ENCODE data around the gene ZBTB48.

Gene ZBTB48

GRCh38 chr1:6622396-6623152 lies 42.8 kb downstream of the ZBTB48 start:
- Histone ChIP-seq H3K79me2 (ENCODE audit: insufficient read depth, low read length) (peaks cover 15% of the 10 kb centered on the region), H3K9me2 (replicated peaks; ENCODE audit: insufficient read depth, low read length) (no peaks in the 10 kb centered on the region), H3K27ac (ENCODE audit: low read depth, low read length) (no peak overlapping the region), H3K9me3 (ENCODE audit: insufficient read depth, low read length) (no peaks in the 10 kb centered on the region), H3K36me3 (ENCODE audit: low read length) (0 out of 2 replicates have a peak, but pooled peaks cover 4% of the 10 kb centered on the region), H3K4me3 (ENCODE audit: insufficient read depth, low read length, poor library complexity, severe bottlenecking) (no peak overlapping the region), H3F3A (ENCODE audit: insufficient read depth) (peaks cover 11% of the 10 kb centered on the region; the same call in 1 of the 2 replicates), H3K27me3 (ENCODE audit: low read length) (no peaks in the 10 kb centered on the region), H3K4me2 (ENCODE audit: low read depth, low read length, poor library complexity, severe bottlenecking) (no peak overlapping the region), H2AFZ (ENCODE audit: low read depth, low read length, severe bottlenecking) (no peak overlapping the region), H4K20me1 (ENCODE audit: low read depth, low read length) (no peaks in the 10 kb centered on the region), H3K9ac (ENCODE audit: low read length) (no peak overlapping the region)
- TF ChIP-seq CTCF (IDR thresholded peaks at IDR 0.05; ENCODE audit: insufficient read depth, low read length, poor library complexity, severe bottlenecking): no peak
- TF ChIP-seq EZH2phosphoT487 (conservative IDR thresholded peaks at IDR 0.05; ENCODE audit: low read length): no peak

- Histone ChIP-seq H3K27me3 (ENCODE audit: low read length) (no peaks in the 10 kb centered on the region), H3K9ac (ENCODE audit: low read length) (no peak overlapping the region), H2AFZ (ENCODE audit: low read depth, low read length, severe bottlenecking) (no peak overlapping the region), H3K27ac (ENCODE audit: low read depth, low read length) (no peak overlapping the region; the same call in 1 of the 2 replicates), H3K79me2 (ENCODE audit: insufficient read depth, low read length) (peaks cover 14% of the 10 kb centered on the region), H3F3A (ENCODE audit: insufficient read depth) (peaks cover 11% of the 10 kb centered on the region; the same call in 1 of the 2 replicates), H3K9me3 (ENCODE audit: insufficient read depth, low read length) (no peaks in the 10 kb centered on the region), H3K36me3 (ENCODE audit: low read length) (0 out of 2 replicates have a peak, but pooled peaks cover 4% of the 10 kb centered on the region), H4K20me1 (ENCODE audit: low read depth, low read length) (no peaks in the 10 kb centered on the region), H3K4me2 (ENCODE audit: low read depth, low read length, poor library complexity, severe bottlenecking) (no peak overlapping the region), H3K4me3 (ENCODE audit: insufficient read depth, low read length, poor library complexity, severe bottlenecking) (no peak overlapping the region), H3K9me2 (replicated peaks; ENCODE audit: insufficient read depth, low read length) (no peaks in the 10 kb centered on the region)
- TF ChIP-seq EZH2phosphoT487 (conservative IDR thresholded peaks at IDR 0.05; ENCODE audit: low read length) (no peak), CTCF (IDR thresholded peaks at IDR 0.05; ENCODE audit: insufficient read depth, low read length, poor library complexity, severe bottlenecking) (no peak)
Observed at GRCh38 chr1:6623269-6623965, 43.6 kb downstream of the ZBTB48 start.

GRCh38 chr1:6624710-6625583 lies 45.2 kb downstream of the ZBTB48 start, which contains the start of gene THAP3:
Gene THAP3 (plus strand): TSS chr1:6624868. CDS start chr1:6625219, 351 bp downstream.
- Histone ChIP-seq H3K9ac (ENCODE audit: low read length) (peak within 1 kb of the TSS; percentile 66), H3K4me2 (ENCODE audit: low read depth, low read length, poor library complexity, severe bottlenecking) (peak within 1 kb of the TSS; percentile 58), H3K4me3 (ENCODE audit: insufficient read depth, low read length, poor library complexity, severe bottlenecking) (peak within 1 kb of the TSS; percentile 69), H4K20me1 (ENCODE audit: low read depth, low read length) (no peaks in the 10 kb centered on the region), H3K27ac (ENCODE audit: low read depth, low read length) (peak within 1 kb of the TSS; percentile 28; the same call in 1 of the 2 replicates), H3K27me3 (ENCODE audit: low read length) (no peaks in the 10 kb centered on the region), H3K9me2 (replicated peaks; ENCODE audit: insufficient read depth, low read length) (no peaks in the 10 kb centered on the region), H3K9me3 (ENCODE audit: insufficient read depth, low read length) (no peaks in the 10 kb centered on the region), H3F3A (ENCODE audit: insufficient read depth) (peaks cover 11% of the 10 kb centered on the region; the same call in 1 of the 2 replicates), H3K36me3 (ENCODE audit: low read length) (0 out of 2 replicates have a peak, but pooled peaks cover 4% of the 10 kb centered on the region), H3K79me2 (ENCODE audit: insufficient read depth, low read length) (peaks cover 9% of the 10 kb centered on the region; the same call in 1 of the 2 replicates), H2AFZ (ENCODE audit: low read depth, low read length, severe bottlenecking) (peak within 1 kb of the TSS; percentile 84)
- TF ChIP-seq CTCF (IDR thresholded peaks at IDR 0.05; ENCODE audit: insufficient read depth, low read length, poor library complexity, severe bottlenecking): no peak

Data from SU-DHL-6 (cell line).